Measurements from ENCODE around the gene CCDC13. TPM values are rescaled to one million over a fixed set of nuclear protein-coding genes. Genes with fewer than 3 reads are reported as not detected.

Gene CCDC13
- total and polyA plus RNA-seq, 4 donors: 2.7 to 15.0 (median 6.1) TPM

DNA sequence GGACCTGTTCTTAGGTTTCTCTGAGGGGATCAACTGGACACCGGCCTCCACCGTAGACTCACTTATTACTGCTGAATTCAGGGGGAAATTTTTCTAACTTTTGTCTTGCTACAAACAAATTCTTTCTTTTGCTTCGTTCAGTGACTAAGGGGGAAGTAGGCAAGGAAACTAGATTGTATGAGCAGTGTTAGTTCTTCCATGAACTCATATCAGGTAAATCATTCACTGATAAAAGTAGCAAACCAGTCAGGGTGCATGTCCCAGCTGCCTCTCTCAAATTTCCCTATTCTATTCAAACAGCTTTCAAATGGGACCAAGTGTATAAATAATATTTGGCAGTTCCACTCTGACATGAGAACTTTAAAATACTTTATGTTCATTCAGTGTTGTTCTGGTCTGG is 7.3 kb upstream of the CCDC13 start:
- H3K9me3 ChIP-seq (ENCODE audit: control insufficient read depth, insufficient read depth, low read length): no peaks in the 10 kb centered on the region
- peaks cover 3% of the 10 kb centered on the region for H3K36me3 ChIP-seq (ENCODE audit: control insufficient read depth, insufficient read depth, low read length)
- WGBS (ENCODE audit: insufficient coverage): no CpG with 5 or more reads among the region's 3 CpGs
- no peaks in the 10 kb centered on the region for H3K27me3 ChIP-seq (ENCODE audit: control insufficient read depth, insufficient read depth, low read length)
- H3K4me1 ChIP-seq (ENCODE audit: control insufficient read depth, insufficient read depth, low read length): no peaks in the 10 kb centered on the region
- no peak overlapping the region for H3K4me3 ChIP-seq (ENCODE audit: low read depth, low read length)
- DNase-seq (ENCODE audit: low read depth in 4 of 6, low spot score in 6 of 6): no peak
- no peak overlapping the region for H3K27ac ChIP-seq (ENCODE audit: low read depth, low read length)

DNA sequence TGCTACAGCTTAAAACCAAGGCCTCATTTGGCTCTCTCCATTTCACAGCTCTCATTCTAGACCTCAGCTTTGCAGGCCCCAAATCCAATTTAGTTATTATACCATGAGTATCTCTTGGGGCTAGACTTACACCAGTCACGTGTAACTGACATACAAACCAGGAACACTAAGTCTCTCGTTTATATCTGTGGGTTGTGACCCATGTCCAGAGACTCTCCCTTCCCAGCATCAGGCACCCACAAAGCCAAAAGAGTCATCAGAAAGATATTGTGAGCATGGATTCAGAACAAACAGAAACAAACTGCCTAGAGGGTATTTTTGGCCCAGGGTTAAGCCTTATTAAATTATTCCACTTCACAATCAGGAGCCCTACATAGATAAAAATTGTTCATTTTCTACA is 5.6 kb upstream of the CCDC13 start:
- Histone ChIP-seq H3K27me3 (ENCODE audit: control insufficient read depth, insufficient read depth, low read length) (no peaks in the 10 kb centered on the region), H3K4me3 (ENCODE audit: low read depth, low read length) (no peak overlapping the region), H3K36me3 (ENCODE audit: control insufficient read depth, insufficient read depth, low read length) (peaks cover 3% of the 10 kb centered on the region), H3K4me1 (ENCODE audit: control insufficient read depth, insufficient read depth, low read length) (no peaks in the 10 kb centered on the region), H3K27ac (ENCODE audit: low read depth, low read length) (no peak overlapping the region), H3K9me3 (ENCODE audit: control insufficient read depth, insufficient read depth, low read length) (no peaks in the 10 kb centered on the region)
- DNase-seq (ENCODE audit: low read depth in 4 of 6, low spot score in 6 of 6): no peak
- WGBS (ENCODE audit: insufficient coverage): 100% methylated on average over 2 of the region's 2 CpGs

DNA sequence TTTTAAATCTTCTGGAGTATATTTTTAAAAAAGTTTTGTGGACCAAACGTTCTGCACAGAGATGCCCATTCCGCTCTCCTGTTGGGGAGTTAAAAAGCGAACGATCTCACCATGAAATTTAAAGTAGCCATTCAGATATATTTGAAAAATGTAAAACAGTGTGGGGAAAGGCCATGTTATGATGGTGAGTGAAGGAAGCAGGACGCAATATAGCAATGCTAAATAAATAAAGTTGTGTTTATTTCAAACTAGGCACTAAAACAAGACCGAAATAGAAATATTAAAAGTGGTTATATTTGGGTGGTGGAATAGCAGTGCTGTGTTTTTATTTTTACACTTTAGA is 327 bp upstream of the CCDC13 start:
- no peaks in the 10 kb centered on the region for H3K27me3 ChIP-seq (ENCODE audit: control insufficient read depth, insufficient read depth, low read length)
- peaks cover 6% of the 10 kb centered on the region for H3K4me1 ChIP-seq (ENCODE audit: control insufficient read depth, insufficient read depth, low read length)
- DNase-seq (ENCODE audit: low read depth in 4 of 6, low spot score in 6 of 6): no peak
- WGBS (ENCODE audit: insufficient coverage): 0% methylated on average over 4 of the region's 6 CpGs
- H3K9me3 ChIP-seq (ENCODE audit: control insufficient read depth, insufficient read depth, low read length): no peaks in the 10 kb centered on the region
- H3K36me3 ChIP-seq (ENCODE audit: control insufficient read depth, insufficient read depth, low read length): no peaks in the 10 kb centered on the region
- H3K4me3 ChIP-seq (ENCODE audit: low read depth, low read length): peak overlapping the region; percentile 72
- peak overlapping the region; percentile 64 for H3K27ac ChIP-seq (ENCODE audit: low read depth, low read length)

DNA sequence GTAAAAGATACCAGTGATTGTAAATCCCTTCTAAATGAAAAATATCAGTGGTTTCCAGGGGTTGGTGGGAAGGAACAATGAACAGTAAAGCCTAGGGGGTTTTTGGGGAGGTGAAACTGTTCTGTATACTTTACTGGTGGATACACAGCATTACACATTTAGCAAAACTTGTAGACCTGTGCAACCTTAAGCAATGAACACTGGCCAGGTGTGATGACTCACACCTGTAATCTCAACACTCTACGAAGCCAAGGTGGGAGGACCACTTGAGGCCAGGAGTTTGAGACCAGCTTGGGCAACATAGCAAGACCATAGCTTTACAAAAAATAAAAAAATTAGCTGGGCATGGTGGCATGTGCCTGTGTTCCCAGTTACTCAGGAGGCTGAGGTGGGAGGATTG is 1.8 kb downstream of the CCDC13 start:
- no peak for DNase-seq (ENCODE audit: low read depth in 4 of 6, low spot score in 6 of 6)
- Histone ChIP-seq H3K4me1 (ENCODE audit: control insufficient read depth, insufficient read depth, low read length) (peaks cover 6% of the 10 kb centered on the region), H3K27me3 (ENCODE audit: control insufficient read depth, insufficient read depth, low read length) (no peaks in the 10 kb centered on the region), H3K9me3 (ENCODE audit: control insufficient read depth, insufficient read depth, low read length) (no peaks in the 10 kb centered on the region), H3K27ac (ENCODE audit: low read depth, low read length) (no peak overlapping the region), H3K4me3 (ENCODE audit: low read depth, low read length) (no peak overlapping the region), H3K36me3 (ENCODE audit: control insufficient read depth, insufficient read depth, low read length) (no peaks in the 10 kb centered on the region)
- no CpG with 5 or more reads among the region's 1 CpG for WGBS (ENCODE audit: insufficient coverage)

DNA sequence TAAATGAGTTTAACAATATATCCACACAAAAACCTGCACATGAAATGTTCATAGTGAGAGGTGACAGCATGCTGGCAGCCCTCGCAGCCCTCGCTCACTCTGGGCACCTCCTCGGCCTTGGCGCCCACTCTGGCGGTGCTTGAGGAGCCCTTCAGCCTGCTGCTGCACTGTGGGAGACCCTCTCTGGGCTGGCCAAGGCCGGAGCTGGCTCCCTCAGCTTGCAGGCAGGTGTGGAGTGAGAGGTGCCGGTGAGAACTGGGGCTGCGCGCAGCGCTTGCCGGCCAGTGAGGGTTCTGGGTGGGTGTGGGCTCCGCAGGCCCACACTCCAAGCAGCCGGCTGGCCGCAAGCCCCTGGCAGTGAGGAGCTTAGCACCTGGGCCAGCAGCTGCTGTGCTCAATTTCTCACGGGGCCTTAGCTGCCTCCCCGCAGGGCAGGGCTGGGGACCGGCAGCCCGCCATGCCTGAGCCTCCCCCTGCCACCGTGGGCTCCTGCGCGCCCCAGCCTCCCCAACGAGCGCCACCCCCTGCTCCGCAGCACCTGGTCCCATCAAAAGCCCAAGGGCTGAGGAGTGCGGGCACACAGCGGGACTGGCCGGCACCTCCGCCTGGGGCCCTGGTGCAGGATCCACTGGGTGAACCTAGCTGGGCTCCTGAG is 3.4 kb downstream of the CCDC13 start:
- Histone ChIP-seq H3K4me3 (ENCODE audit: low read depth, low read length) (no peak overlapping the region), H3K27me3 (ENCODE audit: control insufficient read depth, insufficient read depth, low read length) (no peaks in the 10 kb centered on the region), H3K9me3 (ENCODE audit: control insufficient read depth, insufficient read depth, low read length) (no peaks in the 10 kb centered on the region), H3K27ac (ENCODE audit: low read depth, low read length) (no peak overlapping the region), H3K36me3 (ENCODE audit: control insufficient read depth, insufficient read depth, low read length) (no peaks in the 10 kb centered on the region), H3K4me1 (ENCODE audit: control insufficient read depth, insufficient read depth, low read length) (peaks cover 6% of the 10 kb centered on the region)
- WGBS (ENCODE audit: insufficient coverage): 95% methylated on average over 27 of the region's 28 CpGs
- no peak for DNase-seq (ENCODE audit: low read depth in 4 of 6, low spot score in 6 of 6)

DNA sequence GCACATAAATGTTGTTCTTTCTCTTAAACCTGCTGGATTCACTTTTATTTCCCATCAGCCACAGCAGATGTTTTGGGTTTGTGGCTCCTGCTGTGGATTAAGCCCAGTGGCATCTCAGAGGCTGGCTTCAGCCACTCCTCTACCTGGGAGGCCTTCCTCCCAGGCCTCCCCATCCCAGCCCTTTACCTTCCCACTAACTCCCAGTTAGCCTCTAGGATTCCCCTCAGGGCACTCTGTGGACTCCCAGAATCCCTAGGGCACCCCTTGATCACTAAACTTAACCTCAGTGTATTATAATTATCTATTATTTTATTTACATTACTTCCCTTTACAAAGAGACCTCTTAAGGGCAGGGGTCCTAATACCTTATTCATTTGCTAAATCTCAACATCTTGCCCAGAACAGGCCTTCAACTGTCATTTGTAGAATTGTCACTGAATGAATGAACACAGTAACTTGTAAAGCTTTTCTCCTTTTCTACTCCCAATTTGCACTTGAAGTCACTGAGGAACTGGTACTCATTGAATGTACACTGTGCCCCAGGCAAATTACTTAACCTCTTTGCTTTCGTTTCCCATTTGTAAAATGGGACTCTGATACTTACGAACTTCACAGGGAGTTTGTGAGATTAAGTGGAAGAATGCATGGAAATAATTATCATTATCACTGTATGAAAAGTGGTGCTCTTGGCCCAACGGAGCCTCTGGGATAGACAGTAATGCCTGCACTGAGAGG is 8.3 kb downstream of the CCDC13 start:
- peak in 1 of 6 donors; percentile 19 for DNase-seq (ENCODE audit: low read depth in 4 of 6, low spot score in 6 of 6)
- H3K27me3 ChIP-seq (ENCODE audit: control insufficient read depth, insufficient read depth, low read length): no peaks in the 10 kb centered on the region
- no peak overlapping the region for H3K4me3 ChIP-seq (ENCODE audit: low read depth, low read length)
- H3K4me1 ChIP-seq (ENCODE audit: control insufficient read depth, insufficient read depth, low read length): peaks cover 7% of the 10 kb centered on the region
- no peak overlapping the region for H3K27ac ChIP-seq (ENCODE audit: low read depth, low read length)
- WGBS (ENCODE audit: insufficient coverage): 82% methylated on average over 1 of the region's 3 CpGs
- H3K9me3 ChIP-seq (ENCODE audit: control insufficient read depth, insufficient read depth, low read length): no peaks in the 10 kb centered on the region
- H3K36me3 ChIP-seq (ENCODE audit: control insufficient read depth, insufficient read depth, low read length): no peaks in the 10 kb centered on the region

DNA sequence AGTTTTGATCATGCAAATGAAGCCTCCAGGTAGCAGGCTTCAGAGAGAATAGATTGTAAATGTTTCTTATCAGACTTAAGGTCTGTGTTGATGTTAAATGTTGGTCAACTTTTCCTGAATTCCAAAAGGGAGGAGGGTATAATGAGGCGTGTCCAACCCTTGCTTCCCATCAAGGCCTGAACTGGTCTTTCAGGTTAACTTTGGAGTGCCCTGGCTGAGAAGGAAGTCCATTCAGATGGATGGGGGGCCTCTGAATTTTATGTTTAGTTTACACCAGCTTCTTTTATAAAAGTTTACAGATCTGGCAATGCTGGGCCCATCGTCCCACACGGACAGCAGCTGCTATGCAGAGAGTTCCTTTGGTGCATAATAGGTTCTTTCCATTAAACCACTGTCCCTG is 8.9 kb downstream of the CCDC13 start:
- Histone ChIP-seq H3K36me3 (ENCODE audit: control insufficient read depth, insufficient read depth, low read length) (no peaks in the 10 kb centered on the region), H3K27ac (ENCODE audit: low read depth, low read length) (no peak overlapping the region), H3K9me3 (ENCODE audit: control insufficient read depth, insufficient read depth, low read length) (no peaks in the 10 kb centered on the region), H3K4me3 (ENCODE audit: low read depth, low read length) (no peak overlapping the region), H3K4me1 (ENCODE audit: control insufficient read depth, insufficient read depth, low read length) (peaks cover 7% of the 10 kb centered on the region), H3K27me3 (ENCODE audit: control insufficient read depth, insufficient read depth, low read length) (no peaks in the 10 kb centered on the region)
- no peak for DNase-seq (ENCODE audit: low read depth in 4 of 6, low spot score in 6 of 6)
- 75% methylated on average over 3 of the region's 3 CpGs for WGBS (ENCODE audit: insufficient coverage)

DNA sequence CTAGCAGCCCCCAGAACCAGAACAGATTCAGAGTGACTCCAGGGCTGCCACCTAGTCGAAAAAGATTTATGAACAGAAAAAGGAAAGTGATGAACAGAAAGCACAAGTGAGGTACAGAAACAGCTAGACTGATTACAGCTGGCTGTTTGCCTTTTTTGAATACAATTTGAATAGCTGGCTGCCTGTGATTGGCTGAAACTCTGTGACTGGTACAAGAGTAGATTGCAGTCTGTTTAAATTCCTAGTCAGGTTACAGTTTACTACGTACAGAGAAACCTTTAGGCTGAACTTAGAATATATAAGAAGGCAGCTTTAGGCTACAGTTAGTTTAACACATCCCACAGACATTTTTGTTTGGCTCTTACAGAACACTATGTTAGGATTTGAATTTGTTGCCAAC is 10.0 kb downstream of the CCDC13 start:
- 33% methylated on average over 1 of the region's 2 CpGs for WGBS (ENCODE audit: insufficient coverage)
- Histone ChIP-seq H3K4me3 (ENCODE audit: low read depth, low read length) (no peak overlapping the region), H3K4me1 (ENCODE audit: control insufficient read depth, insufficient read depth, low read length) (peaks cover 7% of the 10 kb centered on the region)

DNA sequence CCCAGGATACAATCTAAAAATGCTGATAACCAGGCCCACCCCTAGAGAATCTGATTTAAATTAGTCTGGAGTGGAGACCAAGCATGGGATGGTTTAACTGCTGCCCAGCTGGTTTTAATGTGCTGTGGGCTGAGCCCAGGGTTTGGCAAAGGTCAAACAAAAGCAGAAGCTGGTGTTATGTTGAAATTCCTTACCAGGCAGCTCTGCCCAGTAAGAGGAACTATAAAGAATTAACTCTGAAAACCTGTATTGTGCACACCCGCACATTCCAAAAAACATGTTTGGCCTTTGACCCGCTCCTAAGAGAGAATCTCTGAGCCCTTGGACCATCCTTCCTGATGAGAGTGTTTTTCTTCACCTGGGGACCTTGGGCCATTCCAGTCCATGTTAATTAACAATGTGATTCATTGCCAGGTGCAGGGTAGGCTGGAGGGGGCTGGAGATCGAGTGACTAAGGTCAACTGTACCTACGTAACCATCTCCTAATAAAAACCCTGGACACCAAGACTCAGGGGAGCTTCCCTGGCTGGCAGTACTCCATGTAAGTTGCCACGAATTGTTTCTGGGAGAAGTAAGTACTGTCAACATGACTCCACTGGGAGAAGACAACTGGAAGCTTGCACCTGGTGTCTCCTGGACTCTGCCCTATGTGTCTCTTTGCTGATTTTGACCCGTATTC is 10.9 kb downstream of the CCDC13 start:
- no peaks in the 10 kb centered on the region for H3K36me3 ChIP-seq (ENCODE audit: control insufficient read depth, insufficient read depth, low read length)
- no CpG with 5 or more reads among the region's 6 CpGs for WGBS (ENCODE audit: insufficient coverage)
- H3K4me3 ChIP-seq (ENCODE audit: low read depth, low read length): no peak overlapping the region
- peaks cover 7% of the 10 kb centered on the region for H3K4me1 ChIP-seq (ENCODE audit: control insufficient read depth, insufficient read depth, low read length)
- no peaks in the 10 kb centered on the region for H3K9me3 ChIP-seq (ENCODE audit: control insufficient read depth, insufficient read depth, low read length)
- no peaks in the 10 kb centered on the region for H3K27me3 ChIP-seq (ENCODE audit: control insufficient read depth, insufficient read depth, low read length)
- DNase-seq (ENCODE audit: low read depth in 4 of 6, low spot score in 6 of 6): no peak
- no peak overlapping the region for H3K27ac ChIP-seq (ENCODE audit: low read depth, low read length)

More for the DNA sequence above, 10.0 kb downstream of the CCDC13 start:
- Histone ChIP-seq H3K27me3 (ENCODE audit: control insufficient read depth, insufficient read depth, low read length) (no peaks in the 10 kb centered on the region), H3K36me3 (ENCODE audit: control insufficient read depth, insufficient read depth, low read length) (no peaks in the 10 kb centered on the region), H3K9me3 (ENCODE audit: control insufficient read depth, insufficient read depth, low read length) (no peaks in the 10 kb centered on the region), H3K27ac (ENCODE audit: low read depth, low read length) (no peak overlapping the region)
- peak in 2 of 6 donors; percentile 58 to 62 for DNase-seq (ENCODE audit: low read depth in 4 of 6, low spot score in 6 of 6)
